GM19035 (cell line): ENCODE data around the gene DVL3.
"Not testable (repeated sequence)": the region's sequence is repeated elsewhere in the genome, so short reads cannot be mapped to it uniquely, and the experiment has no call there.

Source experiments
- ATAC-seq: cut with Tn5 transposase; IDR thresholded peaks from one replicate; pipeline ENCODE4 v1.9.1; 2021; ENCODE audit not compliant: unreplicated experiment

The DVL3 gene

DNA sequence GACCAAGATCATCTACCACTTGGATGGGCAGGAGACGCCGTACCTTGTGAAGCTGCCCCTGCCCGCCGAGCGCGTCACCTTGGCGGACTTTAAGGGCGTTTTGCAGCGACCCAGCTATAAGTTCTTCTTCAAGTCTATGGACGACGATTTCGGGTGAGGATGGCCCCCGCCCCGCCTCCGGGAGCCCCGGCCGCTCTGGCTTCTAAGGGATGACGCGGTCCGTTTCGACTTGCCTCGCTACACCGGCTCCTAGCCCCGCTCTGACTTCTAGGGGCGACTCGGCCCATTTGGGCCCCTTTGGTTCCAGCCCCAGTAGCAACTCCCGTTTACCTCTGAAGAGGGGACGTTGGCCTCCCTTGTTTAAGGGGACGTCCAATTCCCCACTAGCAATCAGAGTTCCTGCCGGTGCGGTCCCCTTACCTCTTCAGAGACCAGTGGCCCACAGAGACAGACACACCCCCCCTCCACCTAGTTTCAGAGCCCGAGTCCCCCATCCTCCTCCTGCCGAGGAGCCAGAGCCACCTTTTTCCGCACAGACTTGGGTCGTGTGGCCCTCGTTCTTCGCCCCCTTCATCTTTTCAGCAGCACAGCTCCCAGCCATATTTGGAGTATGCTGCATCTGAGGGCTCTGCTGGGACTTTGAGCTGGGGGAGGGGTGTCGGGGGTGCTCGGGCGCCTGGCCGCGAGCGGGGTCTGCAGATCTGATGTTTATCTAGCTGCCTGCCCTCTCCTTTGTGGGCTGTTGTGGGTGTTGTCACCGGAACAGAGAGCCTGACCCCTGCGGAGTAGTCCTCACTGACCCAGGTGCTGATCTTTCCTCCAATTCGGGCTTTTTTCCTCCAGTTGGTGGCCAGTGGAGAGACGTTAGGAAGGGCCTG lies 706 bp downstream of the DVL3 start:
- ATAC-seq = peak; percentile 33

DNA sequence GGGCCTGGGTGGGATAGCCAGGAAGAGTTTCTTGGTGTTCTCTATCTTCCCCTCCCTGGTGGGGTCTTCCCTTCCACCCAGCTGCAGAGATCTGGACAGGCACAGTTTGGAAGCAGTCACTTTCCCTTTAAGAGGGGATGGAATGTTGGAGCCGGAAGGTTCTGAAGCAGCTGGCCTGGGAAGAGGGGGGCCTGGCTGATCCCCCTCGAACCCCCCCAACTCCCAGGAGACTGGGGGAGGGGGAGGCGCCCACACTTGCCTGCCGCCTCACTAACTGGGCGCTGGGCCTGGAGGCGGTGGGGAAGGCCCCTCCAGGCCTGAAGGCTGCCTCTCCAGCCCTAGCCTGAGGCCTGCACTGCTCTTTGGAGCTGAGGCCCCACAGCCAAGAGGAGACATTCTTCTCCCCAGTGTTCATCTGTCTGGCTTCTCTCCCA lies 1.4 kb downstream of the DVL3 start:
- no peak for ATAC-seq

DNA sequence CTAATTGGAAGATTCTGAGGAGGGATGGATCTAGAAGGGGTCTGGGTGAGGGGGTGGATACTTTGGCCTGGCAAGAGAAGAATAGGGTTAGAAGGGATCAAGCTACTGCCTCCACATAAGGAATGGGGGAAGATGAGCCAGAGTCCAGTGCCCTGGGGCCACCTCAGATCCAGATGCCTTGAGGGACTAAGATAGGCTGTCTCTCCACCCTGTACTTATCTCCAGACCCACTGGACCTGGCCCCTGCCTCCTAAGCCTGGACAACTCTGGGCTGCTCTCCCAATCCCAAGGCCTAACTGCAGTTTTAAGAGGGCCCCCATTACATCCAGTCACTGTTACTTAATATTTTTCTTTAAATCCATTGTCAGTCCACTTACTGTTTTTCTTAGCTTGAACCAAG lies 2.0 kb downstream of the DVL3 start:
- ATAC-seq = no peak

DNA sequence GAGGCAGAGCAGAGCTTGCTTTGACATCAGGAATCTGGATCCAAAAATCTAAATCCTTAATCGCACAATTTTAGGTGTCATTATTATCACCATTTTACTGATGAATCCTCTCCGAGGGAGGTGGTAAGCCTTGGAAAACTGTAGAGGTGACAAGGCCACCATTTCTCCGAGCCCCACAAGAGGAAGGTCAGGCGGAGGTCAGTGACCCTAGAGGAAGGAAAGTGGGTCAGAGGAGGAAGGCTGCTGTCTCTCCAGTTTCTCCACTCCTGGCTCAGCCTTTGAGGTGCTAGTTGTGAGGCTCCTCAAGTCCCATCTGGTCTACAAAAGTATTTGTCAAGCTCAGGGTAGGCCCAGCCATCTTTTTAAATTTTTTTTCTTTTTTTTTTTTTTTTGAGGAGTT lies 3.2 kb downstream of the DVL3 start:
- ATAC-seq = no peak

DNA sequence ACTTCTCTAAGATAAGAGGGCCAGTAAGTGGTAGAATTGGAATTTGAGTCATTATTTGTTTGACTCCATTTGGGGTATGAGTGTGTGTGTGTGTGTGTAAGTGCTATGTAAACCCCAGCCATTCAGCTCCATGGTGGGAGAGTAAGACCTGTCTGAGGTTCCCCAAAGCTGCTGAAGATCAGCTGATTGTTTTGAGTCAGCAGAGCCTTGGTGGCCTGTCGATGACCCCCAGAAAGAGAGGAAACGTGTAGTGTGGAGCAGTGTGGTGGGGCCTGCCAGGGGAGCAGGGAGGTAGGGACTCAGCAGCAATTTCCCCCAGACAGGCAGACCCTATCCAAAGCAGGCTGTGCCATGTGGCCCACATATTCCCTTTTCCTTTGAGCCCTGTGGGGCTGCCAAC lies 5.3 kb downstream of the DVL3 start:
- no peak for ATAC-seq

DNA sequence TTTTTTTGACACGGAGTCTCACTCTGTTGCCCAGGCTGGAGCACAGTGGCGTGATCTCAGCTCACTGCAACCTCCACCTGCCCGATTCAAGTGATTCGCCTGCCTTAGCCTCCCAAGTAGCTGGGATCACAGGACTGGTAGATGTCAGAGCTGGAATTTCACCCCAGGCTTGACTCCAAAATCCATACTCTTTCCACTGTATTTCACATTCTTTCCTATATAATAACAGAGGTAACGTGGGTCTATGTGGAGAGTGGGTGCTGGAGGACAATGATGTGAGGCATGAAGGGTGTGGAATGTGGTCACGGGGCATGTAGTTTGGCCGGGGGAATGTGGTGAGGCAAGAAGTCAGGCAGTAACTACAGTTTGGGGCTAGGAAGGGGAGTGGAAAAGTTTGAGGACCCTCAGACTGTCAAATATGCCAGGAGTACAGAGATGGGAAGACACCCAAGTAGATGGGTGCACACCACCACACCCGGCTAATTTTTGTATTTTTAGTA lies 7.4 kb downstream of the DVL3 start:
- ATAC-seq = not testable (repeated sequence)

DNA sequence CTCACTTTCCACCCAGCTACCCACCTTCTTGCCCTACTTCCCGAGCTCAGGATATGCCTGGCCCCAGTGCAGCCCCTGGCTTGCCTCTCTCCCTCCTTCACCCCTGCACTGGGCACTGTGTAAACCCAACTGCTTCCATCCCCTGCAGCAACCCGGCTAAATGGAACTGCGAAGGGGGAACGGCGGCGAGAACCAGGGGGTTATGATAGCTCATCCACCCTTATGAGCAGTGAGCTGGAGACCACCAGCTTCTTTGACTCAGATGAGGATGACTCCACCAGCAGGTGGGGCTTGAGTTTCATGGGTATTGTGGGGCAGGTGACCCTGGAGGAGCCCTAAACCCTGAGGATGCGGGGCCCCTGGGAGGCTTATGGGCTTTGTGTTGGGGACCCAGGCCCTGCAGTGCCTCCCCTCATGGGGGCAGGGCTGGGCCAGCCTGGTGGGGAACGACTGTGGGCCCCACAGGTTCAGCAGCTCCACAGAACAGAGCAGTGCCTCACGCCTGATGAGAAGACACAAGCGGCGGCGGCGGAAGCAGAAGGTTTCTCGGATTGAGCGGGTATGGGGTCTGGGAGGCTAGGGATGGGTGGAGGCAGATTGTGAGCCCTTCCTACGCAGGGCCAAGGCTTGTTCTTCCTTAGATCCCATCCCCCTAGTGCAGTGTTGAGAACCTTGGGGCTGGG lies 9.6 kb downstream of the DVL3 start:
- no peak for ATAC-seq

DNA sequence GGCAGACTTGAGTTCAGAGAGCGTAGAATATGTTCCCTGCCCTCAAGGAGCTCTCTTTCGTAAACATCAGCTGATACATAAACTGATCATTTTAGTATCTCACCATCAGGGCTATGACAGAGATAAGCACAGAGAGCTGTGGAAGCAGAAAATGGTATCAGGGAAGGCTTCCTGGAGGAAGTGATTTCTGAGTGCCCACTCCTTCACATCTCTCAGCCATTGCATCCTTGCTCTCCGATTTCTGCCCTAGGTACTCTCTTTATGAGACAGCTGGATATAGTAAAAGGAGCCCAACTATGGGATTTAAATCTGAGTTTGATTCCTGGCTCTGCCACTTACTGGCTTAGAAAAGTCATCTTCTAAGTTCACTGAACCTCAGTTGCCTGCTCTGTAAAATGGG lies 10.4 kb downstream of the DVL3 start:
- no peak for ATAC-seq

DNA sequence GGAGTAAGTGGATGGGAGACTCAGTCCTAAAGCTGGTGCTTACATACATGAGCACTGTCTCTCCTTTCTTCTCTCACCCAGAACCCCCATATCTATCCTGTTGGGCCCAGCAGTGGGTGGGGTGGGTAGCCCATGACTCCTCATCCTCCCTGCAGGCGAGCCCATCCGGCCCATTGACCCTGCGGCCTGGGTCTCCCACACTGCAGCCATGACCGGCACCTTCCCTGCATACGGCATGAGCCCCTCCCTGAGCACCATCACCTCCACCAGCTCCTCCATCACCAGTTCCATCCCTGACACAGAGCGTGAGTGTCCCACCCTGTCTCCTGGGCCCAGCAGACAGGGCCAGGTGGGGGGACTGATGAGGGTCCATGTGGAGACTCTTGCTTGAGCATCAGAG lies 11.5 kb downstream of the DVL3 start:
- ATAC-seq = no peak

DNA sequence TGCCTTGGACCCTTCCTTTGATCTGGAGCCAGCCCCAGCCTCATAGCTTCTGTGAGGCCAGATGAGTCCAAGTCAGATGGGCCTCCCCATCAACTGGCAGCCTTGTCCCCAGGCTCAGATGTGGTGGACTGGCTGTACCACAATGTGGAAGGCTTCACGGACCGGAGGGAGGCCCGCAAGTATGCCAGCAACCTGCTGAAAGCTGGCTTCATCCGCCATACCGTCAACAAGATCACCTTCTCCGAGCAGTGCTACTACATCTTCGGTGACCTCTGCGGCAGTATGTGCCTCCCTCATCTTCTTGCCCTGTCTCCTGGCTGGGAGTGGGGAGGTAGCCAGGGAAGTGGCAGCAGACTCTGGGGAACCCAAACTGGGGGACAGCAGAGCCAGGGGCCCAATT lies 12.6 kb downstream of the DVL3 start:
- ATAC-seq = no peak

DNA sequence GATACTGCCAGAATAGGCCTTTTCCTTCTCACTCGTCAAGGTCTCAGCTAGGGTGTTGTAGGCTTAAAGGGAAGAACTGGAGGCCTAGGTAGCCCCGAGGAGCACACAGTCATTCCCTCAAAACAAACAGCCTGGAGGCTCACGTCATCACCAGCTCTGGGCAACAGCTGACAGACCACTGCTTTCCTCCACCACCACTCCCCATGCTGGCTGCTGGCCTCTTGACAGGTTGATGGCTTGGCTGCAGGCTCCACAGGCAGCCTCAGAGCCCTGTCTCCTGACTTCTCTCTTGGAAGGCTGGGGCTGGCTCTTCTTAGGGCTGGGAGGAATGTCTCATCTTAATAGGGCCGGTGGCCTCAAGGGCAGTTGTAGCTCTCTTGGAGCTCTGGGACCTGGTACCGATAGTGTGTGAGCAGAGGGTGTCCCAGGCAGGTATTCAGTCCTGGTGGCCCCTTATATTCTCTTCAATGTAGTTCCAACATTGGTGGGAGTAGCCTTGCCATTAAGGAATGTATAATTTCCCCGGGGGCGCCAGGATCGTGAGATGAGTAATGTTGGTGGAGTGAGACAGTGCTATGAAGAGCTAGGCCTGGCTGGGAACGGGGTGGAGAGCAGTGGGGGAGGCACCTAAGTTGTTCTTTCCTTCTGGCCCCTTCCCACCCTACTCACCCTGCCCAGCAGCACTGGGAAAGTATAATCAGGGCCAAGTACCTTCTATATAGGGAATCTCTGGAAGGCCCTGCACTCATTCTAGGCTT lies 13.4 kb downstream of the DVL3 start:
- ATAC-seq = no peak

DNA sequence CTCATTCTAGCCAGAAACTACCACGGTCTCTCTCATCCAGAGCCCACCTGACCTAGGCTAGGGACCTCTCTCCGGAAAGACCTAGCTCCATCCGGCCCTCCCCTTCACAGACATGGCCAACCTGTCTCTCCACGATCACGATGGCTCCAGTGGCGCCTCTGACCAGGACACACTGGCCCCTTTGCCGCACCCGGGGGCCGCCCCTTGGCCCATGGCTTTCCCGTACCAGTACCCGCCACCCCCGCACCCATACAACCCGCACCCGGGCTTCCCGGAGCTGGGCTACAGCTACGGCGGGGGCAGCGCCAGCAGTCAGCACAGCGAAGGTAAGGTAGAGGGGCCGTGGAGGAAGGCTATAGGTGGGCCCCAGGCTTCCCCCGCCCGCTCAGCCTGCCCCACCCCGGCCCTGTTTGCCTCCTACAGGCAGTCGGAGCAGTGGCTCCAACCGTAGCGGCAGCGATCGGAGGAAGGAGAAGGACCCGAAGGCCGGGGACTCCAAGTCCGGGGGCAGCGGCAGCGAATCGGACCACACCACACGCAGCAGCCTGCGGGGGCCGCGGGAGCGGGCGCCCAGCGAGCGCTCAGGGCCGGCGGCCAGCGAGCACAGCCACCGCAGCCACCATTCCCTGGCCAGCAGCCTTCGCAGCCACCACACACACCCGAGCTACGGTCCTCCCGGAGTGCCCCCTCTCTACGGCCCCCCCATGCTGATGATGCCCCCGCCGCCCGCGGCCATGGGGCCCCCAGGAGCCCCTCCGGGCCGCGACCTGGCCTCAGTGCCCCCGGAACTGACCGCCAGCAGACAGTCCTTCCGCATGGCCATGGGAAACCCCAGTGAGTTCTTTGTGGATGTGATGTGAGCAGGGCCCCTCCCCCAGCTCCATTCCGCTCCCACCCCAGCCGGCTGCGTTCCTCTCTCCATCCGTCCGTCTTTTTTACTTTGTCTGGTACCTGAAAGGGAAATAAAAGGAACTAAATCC lies 15.0 kb downstream of the DVL3 start:
- no peak for ATAC-seq

DNA sequence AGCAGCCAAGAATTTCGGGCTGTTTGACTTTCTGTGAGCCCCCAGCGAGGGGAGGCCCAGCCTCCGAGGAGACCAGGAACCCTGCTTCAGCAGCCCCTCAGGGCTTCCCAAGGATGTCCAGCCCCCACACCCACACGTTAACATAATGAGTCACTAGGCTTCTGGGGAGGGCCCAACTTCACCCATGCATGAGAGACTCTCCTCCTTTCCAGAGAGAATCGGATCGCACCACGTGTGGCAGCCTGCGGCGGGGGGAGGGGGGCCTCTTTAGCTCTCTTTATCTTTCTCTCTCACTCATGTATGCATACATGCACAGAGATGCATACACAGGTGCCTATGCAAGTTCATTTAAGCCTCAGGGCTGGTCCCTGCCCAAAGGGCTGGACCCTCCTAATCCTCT lies 16.4 kb downstream of the DVL3 start:
- ATAC-seq = no peak

DNA sequence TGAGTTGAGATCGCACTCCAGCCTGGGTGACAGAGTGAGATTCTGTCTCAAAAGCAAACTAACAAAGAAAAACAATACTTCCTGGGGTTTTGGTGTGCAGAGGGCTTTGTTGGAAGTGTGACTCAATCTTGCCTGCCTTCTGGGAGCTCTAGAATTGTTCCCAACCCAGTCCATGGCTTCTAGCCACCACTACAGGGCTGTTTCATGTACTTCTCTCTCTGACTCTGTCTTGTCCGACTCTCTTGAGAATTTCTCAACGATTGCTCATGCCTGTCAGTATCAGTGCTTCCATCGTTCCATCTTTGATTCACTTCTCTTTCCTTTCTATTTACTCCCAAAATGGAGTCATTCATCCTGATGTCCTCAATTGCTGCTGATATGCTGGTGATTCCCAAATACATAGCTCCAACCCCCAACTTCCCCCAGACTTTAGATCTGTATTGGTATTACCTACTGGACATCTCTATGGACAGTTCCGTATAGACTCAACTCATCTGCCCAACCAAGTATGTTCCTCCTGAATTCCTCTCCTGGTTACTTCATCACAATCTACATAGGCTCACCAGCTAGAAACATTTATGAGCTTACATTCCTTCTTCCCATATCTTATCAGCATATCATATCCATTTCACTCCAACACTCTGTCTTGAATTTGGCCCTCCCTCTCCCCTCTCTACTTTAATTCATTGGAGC lies 17.6 kb downstream of the DVL3 start:
- ATAC-seq = no peak

DNA sequence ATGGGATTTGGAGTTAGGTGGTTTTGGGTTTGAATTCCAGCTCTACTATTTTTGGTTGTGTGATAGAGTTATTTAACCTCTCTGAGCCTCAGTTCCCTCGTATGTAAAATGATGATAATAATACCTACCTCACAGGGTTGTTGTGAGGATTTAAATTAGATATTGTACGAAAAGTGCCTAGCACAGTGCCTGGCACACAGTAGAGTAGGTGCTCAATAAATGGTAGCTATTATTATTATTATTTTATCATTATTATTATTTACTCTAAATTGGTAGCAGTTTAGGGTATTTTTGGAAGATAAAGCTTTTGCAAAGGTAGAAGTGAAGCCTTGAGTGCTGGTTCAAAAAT lies 18.2 kb downstream of the DVL3 start:
- ATAC-seq = no peak

DNA sequence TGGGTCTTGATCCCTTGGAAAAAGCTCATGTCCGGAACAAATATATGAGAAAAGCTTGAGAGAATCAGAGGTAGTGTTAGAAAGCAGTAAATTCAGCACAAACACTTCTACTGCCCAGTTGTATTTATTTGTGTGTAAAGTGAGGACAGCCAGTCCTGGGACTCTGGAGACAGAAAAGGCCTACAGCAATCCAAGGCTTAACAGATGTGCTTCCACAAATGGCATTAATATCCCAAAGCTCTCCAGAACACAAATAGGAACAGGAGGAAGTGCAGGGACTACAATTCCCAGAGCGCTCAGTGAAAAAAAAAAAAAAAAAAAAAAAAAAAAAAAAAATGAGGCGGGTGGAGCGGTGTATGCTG lies 19.1 kb downstream of the DVL3 start:
- ATAC-seq = peak; percentile 11

DNA sequence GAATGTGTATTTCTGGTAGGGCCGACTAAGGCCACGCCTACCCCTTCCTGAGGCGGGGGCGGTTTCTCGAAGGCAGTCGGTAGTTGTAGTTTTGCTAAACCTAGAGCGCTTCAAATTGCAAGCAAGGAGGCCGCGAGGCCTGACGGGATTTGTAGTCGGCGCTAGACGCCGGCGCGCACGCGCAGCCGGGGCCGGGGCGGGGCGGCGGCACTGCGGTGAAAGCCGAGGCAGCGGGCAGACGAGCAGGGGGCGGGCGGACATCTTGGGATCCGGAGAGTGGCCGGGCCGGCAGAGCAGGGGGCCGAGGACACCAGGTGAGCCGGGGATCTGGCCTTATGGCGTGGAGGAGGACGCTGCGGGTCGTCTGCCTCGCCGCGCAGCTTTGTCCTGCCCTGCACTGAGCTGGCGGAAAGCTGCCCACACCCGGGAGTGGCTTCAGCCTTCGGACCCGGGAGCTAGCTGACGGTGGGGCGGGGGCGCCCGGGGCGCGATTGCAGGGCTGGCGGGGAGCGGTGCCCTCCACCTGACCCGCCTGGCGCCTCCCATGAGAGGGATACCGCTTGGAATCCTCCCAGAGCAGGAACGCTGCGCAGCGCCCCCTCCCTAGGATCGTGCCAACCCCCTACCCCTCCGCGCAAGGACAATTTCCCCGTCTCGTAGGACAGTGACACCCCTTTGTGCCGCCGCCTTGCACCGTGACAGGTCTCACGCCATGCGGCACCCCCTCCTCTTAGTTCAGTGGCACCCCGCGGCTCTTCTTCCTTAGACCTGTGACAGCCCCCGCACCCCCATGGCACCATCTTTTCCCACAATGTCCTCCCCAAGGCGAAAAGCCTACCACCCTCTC lies 19.7 kb downstream of the DVL3 start, which contains the start of gene AP2M1:
Gene AP2M1, plus strand, starts transcription at position 210 of the 847 bp plus-strand sequence. CDS start 2,139 bp downstream, outside the sequence.
- ATAC-seq = peak; percentile 97

DNA sequence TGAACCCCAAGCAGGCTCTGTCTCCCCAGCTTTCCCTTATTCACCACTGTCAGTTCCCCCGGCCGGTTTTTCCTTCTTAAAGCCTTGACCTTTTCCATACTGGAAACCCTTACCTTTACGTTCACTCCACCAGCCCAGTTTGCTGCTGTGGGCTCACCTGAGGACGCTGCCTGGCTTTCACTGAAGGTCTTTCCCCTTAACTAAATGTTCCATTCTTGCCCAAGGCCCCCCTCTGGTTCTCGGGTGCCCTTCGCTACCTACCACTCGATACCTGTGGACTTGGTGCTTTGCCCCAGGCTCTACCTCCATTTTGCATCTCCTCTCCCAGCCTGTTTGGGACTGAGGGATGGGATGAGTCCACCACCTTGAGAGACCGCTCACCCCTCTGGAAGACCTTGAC lies 20.3 kb downstream of the DVL3 start:
- no peak for ATAC-seq

DNA sequence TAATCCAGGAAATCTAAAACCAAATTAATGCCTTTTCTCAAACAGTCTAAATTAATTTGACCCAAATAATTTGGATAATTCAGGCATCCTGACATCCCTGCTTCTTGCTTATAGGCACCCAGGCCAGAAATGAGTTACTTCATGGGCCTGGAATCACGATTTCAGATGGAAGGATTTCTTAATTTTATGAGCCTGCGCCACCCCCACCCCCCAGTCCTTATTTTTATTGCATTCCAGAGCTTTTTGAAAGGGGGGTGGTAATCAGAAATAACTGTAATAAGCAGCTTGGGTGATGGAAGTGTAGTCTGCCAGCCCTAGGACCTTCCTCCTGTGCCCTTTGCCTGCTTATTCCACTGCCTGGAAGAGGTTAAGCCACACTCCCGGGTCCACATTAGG lies 20.8 kb downstream of the DVL3 start:
- no peak for ATAC-seq
